G401.6 (cell line): ENCODE data around the gene BCAR1.
"Not testable (repeated sequence)": the region's sequence is repeated elsewhere in the genome, so short reads cannot be mapped to it uniquely, and the experiment has no call there.

ENCODE experiments used
- FAIRE-seq: peaks from 2 replicates; lab custom pipeline; 2012; peaks lifted over from hg19 to GRCh38; lab: Jason Lieb, UNC

BCAR1 gene

GRCh38 chr16:75224306-75225082, 26.9 kb downstream of the BCAR1 start:
- FAIRE-seq: no peak

DNA sequence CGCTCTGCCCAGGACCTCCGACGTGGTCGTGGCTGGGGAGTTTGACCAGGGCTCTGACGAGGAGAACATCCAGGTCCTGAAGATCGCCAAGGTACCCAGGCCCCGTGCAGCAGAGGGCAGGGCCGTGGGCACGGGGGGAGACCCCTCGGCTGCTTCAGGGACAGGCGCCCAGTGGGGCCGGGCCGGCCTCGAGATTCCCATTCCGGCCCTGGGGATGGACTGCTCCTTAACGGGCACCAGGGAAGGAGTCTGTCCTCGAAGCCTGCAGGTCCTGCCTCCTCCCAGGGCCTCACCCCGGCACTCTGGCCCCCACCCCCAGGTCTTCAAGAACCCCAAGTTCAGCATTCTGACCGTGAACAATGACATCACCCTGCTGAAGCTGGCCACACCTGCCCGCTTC, 28.3 kb downstream of the BCAR1 start:
- FAIRE-seq: not testable (repeated sequence)

DNA sequence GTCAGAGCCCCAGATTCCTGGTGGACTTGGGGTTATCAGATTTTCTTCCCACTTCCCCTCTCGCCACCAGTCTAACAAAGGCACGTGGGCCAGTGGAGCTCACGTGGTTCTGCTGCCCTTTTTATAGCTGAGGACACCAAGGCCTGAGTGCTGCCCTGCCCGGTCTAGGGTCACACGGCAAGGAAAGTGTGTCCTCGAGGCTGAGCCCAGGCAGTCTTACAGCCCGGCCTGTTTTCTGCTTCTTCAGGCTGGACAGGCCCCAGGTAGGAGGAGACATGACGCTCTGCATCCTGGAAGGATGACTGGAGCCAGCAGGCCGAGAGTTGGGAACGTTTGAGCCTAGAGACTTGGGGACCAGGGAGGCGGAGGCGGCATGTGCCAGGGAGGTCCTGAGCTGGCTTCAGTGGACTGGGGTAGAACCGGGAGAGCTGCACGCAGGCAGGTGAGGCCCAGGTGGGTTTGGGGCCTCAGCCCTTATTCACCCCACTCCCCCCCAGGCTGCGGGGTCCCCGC, 29.1 kb downstream of the BCAR1 start:
- FAIRE-seq: no peak

GRCh38 chr16:75219838-75220237, 31.6 kb downstream of the BCAR1 start:
- FAIRE-seq: no peak

DNA sequence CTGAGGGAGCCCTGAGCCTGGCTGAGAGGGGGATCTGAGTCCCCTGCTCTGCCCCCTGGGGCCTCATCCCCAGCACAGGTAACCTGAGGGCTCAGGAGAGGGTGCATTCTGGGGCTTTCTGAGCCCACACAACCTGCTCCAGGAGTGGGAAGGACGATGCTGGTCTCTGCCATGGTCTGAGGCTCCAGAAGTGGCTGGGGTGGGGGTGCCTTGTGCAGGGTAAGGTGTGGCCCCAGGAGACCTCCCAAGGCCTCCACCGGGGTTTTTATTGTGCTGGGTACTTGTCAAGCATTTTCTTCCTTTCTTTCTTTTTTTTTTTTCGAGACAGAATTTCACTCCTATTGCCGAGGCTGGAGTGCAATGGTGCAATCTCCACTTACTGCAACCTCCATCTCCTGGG, 32.3 kb downstream of the BCAR1 start:
- FAIRE-seq: no peak

DNA sequence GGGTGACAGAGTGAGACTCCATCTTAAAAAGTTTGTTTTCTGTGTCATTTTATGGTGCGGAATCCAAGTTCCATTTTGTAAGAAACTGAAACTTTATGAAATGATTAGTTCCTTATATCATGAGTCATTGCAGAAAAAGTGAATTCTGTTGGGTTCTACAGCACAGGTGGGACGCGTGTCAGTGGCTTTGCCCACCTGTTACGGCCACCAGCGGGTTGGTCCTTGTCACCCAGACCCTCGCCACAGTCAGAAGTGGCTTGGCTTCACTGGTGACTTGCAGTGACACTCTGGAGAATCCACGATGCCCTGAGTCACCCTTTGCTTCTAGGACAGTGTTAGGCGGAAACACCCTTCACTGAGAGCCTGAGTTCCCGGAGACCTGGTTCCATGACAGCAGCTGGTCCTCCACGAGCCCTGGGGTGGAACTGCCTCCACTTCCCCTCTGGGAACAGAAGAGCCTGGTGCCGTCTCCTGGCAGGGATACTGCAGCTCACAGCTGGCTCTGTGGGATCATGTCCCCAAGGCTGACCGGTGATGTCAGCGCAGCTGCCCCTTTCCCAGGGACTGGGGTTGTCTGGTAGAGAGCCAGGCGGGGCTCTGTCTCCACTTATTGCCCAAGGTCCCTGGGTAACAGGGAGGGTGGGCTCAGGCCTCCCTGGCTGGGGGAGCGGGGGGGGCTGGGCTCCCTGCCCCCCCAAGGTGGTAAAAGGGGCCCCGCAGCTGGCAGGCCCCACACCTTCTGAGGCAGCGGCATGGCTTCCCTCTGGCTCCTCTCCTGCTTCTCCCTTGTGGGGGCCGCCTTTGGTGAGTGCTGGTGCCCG, 33.0 kb downstream of the BCAR1 start, which contains the start of gene CTRB1:
Gene CTRB1, plus strand, starts transcription at position 733 of the 821 bp plus-strand sequence. Its CDS starts 20 bp downstream, at position 753.
- FAIRE-seq: no peak

DNA sequence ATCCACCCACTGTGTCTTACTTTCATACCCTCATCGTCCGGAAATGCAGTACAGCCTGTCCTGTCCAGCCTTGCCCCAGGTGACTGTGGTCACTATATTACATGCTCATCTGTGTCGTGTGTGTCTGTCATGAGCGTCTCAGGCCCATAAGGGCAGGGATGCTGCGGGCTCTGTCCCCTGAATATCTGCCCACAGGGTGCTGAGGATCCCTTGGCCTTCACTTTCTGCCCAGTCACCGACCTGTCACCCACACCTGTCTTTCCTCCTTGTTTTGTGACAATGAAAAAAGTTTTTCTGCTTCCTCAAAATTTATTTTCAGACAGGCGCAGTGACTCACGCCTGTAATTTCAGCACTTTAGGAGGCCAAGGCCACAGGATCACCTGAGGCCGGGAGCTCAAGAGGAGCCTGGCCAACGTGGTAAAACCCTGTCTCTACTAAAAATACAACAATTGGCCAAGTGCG, 34.0 kb downstream of the BCAR1 start:
- no peak for FAIRE-seq

GRCh38 chr16:75216576-75216975, 34.8 kb downstream of the BCAR1 start:
- no peak for FAIRE-seq

GRCh38 chr16:75216127-75216526, 35.3 kb downstream of the BCAR1 start:
- FAIRE-seq: no peak

DNA sequence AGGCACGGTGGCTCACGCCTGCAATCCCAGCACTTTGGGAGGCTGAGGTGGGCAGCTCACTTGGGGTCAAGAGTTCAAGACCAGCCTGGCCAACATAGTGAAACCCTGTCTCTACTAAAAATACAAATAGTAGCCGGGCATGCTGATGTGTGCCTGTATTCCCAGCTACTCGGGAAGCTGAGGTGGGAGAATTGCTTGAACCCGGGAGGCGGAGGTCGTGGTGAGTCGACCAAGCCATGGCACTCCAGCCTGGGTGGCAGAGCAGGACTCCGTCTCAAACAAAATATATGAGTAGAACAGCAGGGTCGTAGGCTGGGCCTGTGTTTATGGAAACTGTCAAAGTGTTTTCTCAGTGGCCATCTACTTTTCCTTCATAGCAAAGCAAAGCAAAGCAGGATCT, 40.1 kb downstream of the BCAR1 start:
- FAIRE-seq: not testable (repeated sequence)

- no peak for FAIRE-seq
Observed at GRCh38 chr16:75209944-75210343, 41.5 kb downstream of the BCAR1 start.

- not testable (repeated sequence) for FAIRE-seq
Observed at GRCh38 chr16:75209514-75209913, 41.9 kb downstream of the BCAR1 start.

- FAIRE-seq: no peak
Observed at GRCh38 chr16:75208861-75209505, 42.4 kb downstream of the BCAR1 start.

GRCh38 chr16:75208242-75208825, 43.1 kb downstream of the BCAR1 start:
- FAIRE-seq: no peak

GRCh38 chr16:75207831-75208230, 43.6 kb downstream of the BCAR1 start:
- no peak for FAIRE-seq

- no peak for FAIRE-seq
Observed at GRCh38 chr16:75206749-75207451, 44.5 kb downstream of the BCAR1 start, which contains the start of gene CTRB2. CTRB2 (minus strand) TSS chr16:75207161; CDS start chr16:75207141, 20 bp downstream.

DNA sequence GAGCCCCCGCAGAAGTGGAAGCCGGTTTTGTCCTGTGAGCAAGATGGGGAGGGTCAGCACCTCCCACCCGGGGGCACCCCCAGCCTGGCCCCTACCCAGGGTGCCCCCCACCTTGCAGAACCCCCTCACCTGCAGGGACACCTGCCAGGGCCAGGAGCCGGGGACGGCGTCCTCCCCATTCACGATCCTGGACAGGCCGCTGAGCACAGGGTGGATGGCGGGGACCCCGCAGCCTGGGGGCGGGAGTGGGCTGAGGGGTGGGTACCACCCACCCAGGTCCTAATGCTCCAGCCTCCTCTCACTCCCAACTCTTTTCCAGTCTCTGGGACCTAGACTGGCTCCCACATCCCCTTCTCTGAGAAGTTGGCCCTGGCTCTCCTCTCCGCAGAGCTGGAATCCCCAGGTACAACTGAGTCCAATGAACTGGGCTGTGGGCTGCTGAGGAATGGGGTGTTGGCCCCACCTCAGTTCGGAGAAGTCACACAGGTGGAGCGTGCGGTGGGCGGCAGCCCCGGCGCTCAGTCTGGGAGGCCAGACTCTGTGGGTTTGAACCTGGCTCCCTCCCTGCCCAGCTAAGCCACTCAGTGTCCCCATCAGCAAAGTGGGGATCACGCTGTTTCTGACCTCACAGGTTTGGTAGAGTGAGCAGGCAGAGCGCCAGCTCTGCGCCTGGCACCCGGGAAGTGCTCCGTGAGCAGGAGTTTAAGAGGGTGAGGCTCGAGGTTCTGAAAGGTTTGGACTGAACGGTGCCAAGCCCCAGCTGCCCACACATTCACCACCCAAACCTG, 45.3 kb downstream of the BCAR1 start:
- not testable (repeated sequence) for FAIRE-seq

DNA sequence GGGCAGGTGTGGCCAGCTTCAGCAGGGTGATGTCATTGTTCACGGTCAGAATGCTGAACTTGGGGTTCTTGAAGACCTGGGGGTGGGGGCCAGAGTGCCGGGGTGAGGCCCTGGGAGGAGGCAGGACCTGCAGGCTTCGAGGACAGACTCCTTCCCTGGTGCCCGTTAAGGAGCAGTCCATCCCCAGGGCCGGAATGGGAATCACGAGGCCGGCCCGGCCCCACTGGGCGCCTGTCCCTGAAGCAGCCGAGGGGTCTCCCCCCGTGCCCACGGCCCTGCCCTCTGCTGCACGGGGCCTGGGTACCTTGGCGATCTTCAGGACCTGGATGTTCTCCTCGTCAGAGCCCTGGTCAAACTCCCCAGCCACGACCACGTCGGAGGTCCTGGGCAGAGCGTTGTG, 46.0 kb downstream of the BCAR1 start:
- FAIRE-seq: not testable (repeated sequence)

GRCh38 chr16:75204905-75205304, 46.5 kb downstream of the BCAR1 start:
- not testable (repeated sequence) for FAIRE-seq

GRCh38 chr16:75204410-75204758, 47.0 kb downstream of the BCAR1 start:
- FAIRE-seq: no peak
